Measurements from ENCODE around the gene TDRD7. TPM values are rescaled to one million over a fixed set of nuclear protein-coding genes. Genes with fewer than 3 reads are reported as not detected.

TDRD7 gene
- polyA plus RNA-seq, 1 donor = 23.0 TPM

DNA sequence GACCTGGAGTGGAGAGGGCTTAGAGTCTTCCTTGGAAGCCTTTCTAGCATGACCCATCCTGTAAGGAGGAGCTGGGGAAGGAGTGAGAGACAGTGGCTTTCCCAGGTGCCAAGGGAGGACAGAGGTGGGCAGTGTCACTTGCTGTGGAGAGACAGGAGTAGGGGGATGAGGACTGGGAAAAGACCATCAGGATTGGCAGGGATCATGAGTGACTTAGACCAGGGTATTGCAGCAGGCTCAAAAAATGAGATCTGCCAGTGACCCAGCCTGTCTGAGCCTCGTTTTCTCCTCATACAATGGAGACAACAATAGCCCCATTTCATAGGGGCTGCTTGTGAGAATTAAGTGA, 91.9 kb downstream of the TDRD7 start:
- Histone ChIP-seq H3K27ac (ENCODE audit: low read length) (no peak overlapping the region), H3K4me3 (ENCODE audit: low read length) (no peak overlapping the region), H3K27me3 (ENCODE audit: control insufficient read depth, insufficient read depth, low read length) (peaks cover 66% of the 10 kb centered on the region), H3K9me3 (ENCODE audit: control insufficient read depth, low read depth, low read length) (peaks cover 4% of the 10 kb centered on the region), H3K4me1 (ENCODE audit: control insufficient read depth, insufficient read depth, low read length) (peaks cover 12% of the 10 kb centered on the region), H3K36me3 (ENCODE audit: control insufficient read depth, insufficient read depth, low read length) (no peaks in the 10 kb centered on the region)
- WGBS (ENCODE audit: insufficient coverage, low lambda C conversion rate) = no CpG with 5 or more reads among the region's 1 CpG
- no peak for DNase-seq

DNA sequence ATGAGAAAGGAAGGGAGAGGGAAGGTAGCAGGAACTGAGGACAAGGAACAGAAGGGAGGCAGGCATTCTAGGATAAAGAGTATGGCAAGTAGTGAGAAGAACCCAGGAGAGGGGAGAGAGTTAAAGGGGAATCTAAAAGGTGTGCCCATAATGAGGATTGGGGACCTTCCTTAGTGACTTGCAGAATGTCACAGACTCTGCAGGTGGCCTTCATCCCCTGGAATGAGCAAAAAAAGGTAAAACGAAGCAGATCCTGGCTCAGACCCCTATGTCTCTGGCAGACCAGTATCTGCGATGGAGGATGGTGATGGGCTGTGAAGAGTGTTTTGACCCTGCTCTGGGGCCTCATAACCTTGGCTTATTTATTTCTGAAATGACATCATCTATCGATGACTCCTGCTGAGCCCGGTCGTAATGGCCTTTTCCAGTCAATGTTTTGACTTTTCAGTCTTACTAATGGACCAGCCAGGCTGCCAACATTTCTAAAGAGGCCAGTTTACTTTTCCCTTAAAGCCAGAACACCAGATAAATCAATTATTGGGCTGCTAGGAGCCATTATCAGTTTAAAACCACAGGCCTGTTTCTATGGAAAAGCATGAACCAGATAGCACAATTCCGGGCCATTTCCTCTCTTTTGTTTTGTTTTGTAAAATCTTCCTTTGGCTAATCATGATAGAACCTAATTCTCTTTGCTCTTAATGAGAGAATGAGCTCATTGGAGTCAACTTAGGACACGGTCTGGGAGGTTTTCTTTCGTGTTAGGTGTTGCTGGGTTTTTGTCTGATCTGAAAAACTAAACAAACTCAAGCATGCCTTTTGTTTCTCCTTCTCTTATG, 92.7 kb downstream of the TDRD7 start:
- DNase-seq = no peak
- no peak overlapping the region for H3K27ac ChIP-seq (ENCODE audit: low read length)
- H3K9me3 ChIP-seq (ENCODE audit: control insufficient read depth, low read depth, low read length) = peaks cover 4% of the 10 kb centered on the region
- H3K4me1 ChIP-seq (ENCODE audit: control insufficient read depth, insufficient read depth, low read length) = peaks cover 12% of the 10 kb centered on the region
- H3K36me3 ChIP-seq (ENCODE audit: control insufficient read depth, insufficient read depth, low read length) = no peaks in the 10 kb centered on the region
- no peak overlapping the region for H3K4me3 ChIP-seq (ENCODE audit: low read length)
- 70% methylated on average over 2 of the region's 8 CpGs for WGBS (ENCODE audit: insufficient coverage, low lambda C conversion rate)
- H3K27me3 ChIP-seq (ENCODE audit: control insufficient read depth, insufficient read depth, low read length) = peaks cover 60% of the 10 kb centered on the region

DNA sequence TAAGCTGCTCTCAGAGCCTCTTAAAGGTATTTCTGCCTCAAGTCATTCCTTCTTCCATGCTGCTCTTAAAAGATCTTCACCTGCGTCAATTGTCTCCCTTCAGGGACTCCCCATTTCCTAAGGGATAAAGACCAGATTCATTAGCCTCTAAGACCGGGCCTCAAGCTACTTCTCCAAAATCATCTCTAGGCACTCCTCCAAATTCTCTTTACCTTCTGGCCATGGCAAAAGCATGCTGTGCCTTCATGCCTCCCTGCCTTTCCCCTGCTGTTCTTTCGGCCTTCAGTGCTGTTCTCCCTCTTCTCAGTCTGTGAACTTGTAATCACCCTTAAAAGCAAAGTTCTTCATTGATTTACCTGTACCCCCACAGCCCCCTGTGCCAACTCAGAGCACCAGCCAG, 93.9 kb downstream of the TDRD7 start:
- no peak overlapping the region for H3K27ac ChIP-seq (ENCODE audit: low read length)
- H3K9me3 ChIP-seq (ENCODE audit: control insufficient read depth, low read depth, low read length) = peaks cover 4% of the 10 kb centered on the region
- peaks cover 12% of the 10 kb centered on the region for H3K4me1 ChIP-seq (ENCODE audit: control insufficient read depth, insufficient read depth, low read length)
- no peaks in the 10 kb centered on the region for H3K36me3 ChIP-seq (ENCODE audit: control insufficient read depth, insufficient read depth, low read length)
- H3K4me3 ChIP-seq (ENCODE audit: low read length) = no peak overlapping the region
- peaks cover 51% of the 10 kb centered on the region for H3K27me3 ChIP-seq (ENCODE audit: control insufficient read depth, insufficient read depth, low read length)
- DNase-seq = no peak
- WGBS (ENCODE audit: insufficient coverage, low lambda C conversion rate) = 100% methylated on average over 1 of the region's 3 CpGs

DNA sequence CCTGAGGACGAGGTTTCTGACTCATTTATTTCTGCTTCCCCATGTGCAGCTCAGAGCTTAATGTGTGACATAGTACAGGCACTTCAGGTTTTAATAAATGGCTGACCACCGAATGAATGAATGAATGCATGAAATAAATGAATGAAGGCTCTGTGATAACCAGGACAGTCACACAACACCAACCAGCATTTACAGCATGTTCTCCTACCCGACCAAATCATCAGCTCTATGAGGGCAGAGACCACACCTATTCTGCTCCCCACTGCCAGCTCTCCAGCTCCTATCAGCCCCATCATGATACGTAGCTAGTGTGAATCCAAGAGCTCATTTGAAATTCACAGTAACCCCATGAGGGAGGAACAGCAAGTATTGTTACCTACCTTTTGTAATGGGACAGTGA, 94.4 kb downstream of the TDRD7 start:
- no peak for DNase-seq
- WGBS (ENCODE audit: insufficient coverage, low lambda C conversion rate) = 100% methylated on average over 1 of the region's 4 CpGs
- peaks cover 12% of the 10 kb centered on the region for H3K4me1 ChIP-seq (ENCODE audit: control insufficient read depth, insufficient read depth, low read length)
- H3K27me3 ChIP-seq (ENCODE audit: control insufficient read depth, insufficient read depth, low read length) = peaks cover 47% of the 10 kb centered on the region
- H3K27ac ChIP-seq (ENCODE audit: low read length) = no peak overlapping the region
- H3K36me3 ChIP-seq (ENCODE audit: control insufficient read depth, insufficient read depth, low read length) = no peaks in the 10 kb centered on the region
- H3K4me3 ChIP-seq (ENCODE audit: low read length) = no peak overlapping the region
- H3K9me3 ChIP-seq (ENCODE audit: control insufficient read depth, low read depth, low read length) = peaks cover 4% of the 10 kb centered on the region

DNA sequence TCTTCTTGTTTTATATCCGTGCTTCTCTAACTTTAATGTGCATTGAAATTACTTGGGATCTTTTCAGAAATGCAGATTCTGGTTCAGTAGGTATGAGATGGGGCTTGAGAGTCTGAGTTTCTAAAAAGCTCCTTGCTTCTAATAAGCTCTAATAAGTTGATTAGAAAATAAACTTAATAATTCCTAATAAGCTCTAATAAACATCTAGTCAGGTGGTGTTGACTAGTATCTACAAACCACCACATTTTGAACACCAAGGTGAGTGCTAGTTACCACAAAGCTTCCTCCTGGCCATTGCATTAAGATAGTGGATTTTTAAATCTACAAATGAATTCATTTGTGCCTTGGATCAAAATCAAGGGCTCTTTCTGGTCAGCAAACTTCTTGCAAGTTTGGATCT, 94.9 kb downstream of the TDRD7 start:
- Histone ChIP-seq H3K36me3 (ENCODE audit: control insufficient read depth, insufficient read depth, low read length) (no peaks in the 10 kb centered on the region), H3K4me1 (ENCODE audit: control insufficient read depth, insufficient read depth, low read length) (peaks cover 12% of the 10 kb centered on the region)

GRCh38 chr9:97507428-97507984, 95.6 kb downstream of the TDRD7 start:
- no peak overlapping the region for H3K4me3 ChIP-seq (ENCODE audit: low read length)
- WGBS (ENCODE audit: insufficient coverage, low lambda C conversion rate) = no CpG with 5 or more reads among the region's 5 CpGs
- no peak for DNase-seq
- no peak overlapping the region for H3K27ac ChIP-seq (ENCODE audit: low read length)
- peaks cover 40% of the 10 kb centered on the region for H3K27me3 ChIP-seq (ENCODE audit: control insufficient read depth, insufficient read depth, low read length)
- no peaks in the 10 kb centered on the region for H3K36me3 ChIP-seq (ENCODE audit: control insufficient read depth, insufficient read depth, low read length)
- H3K9me3 ChIP-seq (ENCODE audit: control insufficient read depth, low read depth, low read length) = peaks cover 1% of the 10 kb centered on the region
- H3K4me1 ChIP-seq (ENCODE audit: control insufficient read depth, insufficient read depth, low read length) = peaks cover 9% of the 10 kb centered on the region

More for the DNA sequence above, 94.9 kb downstream of the TDRD7 start:
- Histone ChIP-seq H3K4me3 (ENCODE audit: low read length) (no peak overlapping the region), H3K27me3 (ENCODE audit: control insufficient read depth, insufficient read depth, low read length) (peaks cover 47% of the 10 kb centered on the region), H3K9me3 (ENCODE audit: control insufficient read depth, low read depth, low read length) (peaks cover 4% of the 10 kb centered on the region), H3K27ac (ENCODE audit: low read length) (no peak overlapping the region)
- WGBS (ENCODE audit: insufficient coverage, low lambda C conversion rate) = no CpG with 5 or more reads among the region's 1 CpG
- DNase-seq = no peak

DNA sequence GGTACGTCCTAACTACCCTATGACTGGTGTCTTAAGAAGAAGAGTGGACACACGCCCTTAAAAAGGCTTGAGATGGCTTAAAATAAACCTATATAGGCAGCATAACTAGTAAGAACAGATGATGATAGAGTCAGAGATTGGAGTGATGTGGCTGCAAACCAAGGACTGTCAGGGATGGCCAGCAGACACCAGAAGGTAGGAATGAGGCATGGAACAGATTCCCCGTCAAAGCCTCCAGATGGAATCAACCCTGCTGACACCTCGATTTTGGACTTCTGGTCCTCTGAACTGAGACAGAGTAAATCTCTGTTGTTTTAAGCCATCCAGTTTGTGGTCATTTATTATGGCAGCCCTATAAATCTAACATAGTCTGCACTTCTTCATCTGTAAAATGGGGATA, 97.0 kb downstream of the TDRD7 start:
- H3K9me3 ChIP-seq (ENCODE audit: control insufficient read depth, low read depth, low read length) = no peaks in the 10 kb centered on the region
- H3K4me1 ChIP-seq (ENCODE audit: control insufficient read depth, insufficient read depth, low read length) = no peaks in the 10 kb centered on the region
- H3K4me3 ChIP-seq (ENCODE audit: low read length) = no peak overlapping the region
- peaks cover 27% of the 10 kb centered on the region for H3K27me3 ChIP-seq (ENCODE audit: control insufficient read depth, insufficient read depth, low read length)
- H3K36me3 ChIP-seq (ENCODE audit: control insufficient read depth, insufficient read depth, low read length) = no peaks in the 10 kb centered on the region
- WGBS (ENCODE audit: insufficient coverage, low lambda C conversion rate) = no CpG with 5 or more reads among the region's 4 CpGs
- no peak for DNase-seq
- H3K27ac ChIP-seq (ENCODE audit: low read length) = no peak overlapping the region

GRCh38 chr9:97510797-97511654, 99.1 kb downstream of the TDRD7 start:
- no peak overlapping the region for H3K27ac ChIP-seq (ENCODE audit: low read length)
- no peak overlapping the region for H3K4me3 ChIP-seq (ENCODE audit: low read length)
- no peaks in the 10 kb centered on the region for H3K36me3 ChIP-seq (ENCODE audit: control insufficient read depth, insufficient read depth, low read length)
- DNase-seq = no peak
- H3K27me3 ChIP-seq (ENCODE audit: control insufficient read depth, insufficient read depth, low read length) = peaks cover 9% of the 10 kb centered on the region
- 90% methylated on average over 2 of the region's 10 CpGs for WGBS (ENCODE audit: insufficient coverage, low lambda C conversion rate)
- no peaks in the 10 kb centered on the region for H3K9me3 ChIP-seq (ENCODE audit: control insufficient read depth, low read depth, low read length)
- no peaks in the 10 kb centered on the region for H3K4me1 ChIP-seq (ENCODE audit: control insufficient read depth, insufficient read depth, low read length)

- H3K27me3 ChIP-seq (ENCODE audit: control insufficient read depth, insufficient read depth, low read length) = peaks cover 9% of the 10 kb centered on the region
- no peak overlapping the region for H3K27ac ChIP-seq (ENCODE audit: low read length)
- H3K9me3 ChIP-seq (ENCODE audit: control insufficient read depth, low read depth, low read length) = no peaks in the 10 kb centered on the region
- no CpG with 5 or more reads among the region's 6 CpGs for WGBS (ENCODE audit: insufficient coverage, low lambda C conversion rate)
- H3K36me3 ChIP-seq (ENCODE audit: control insufficient read depth, insufficient read depth, low read length) = no peaks in the 10 kb centered on the region
- H3K4me3 ChIP-seq (ENCODE audit: low read length) = no peak overlapping the region
- DNase-seq = no peak
- no peaks in the 10 kb centered on the region for H3K4me1 ChIP-seq (ENCODE audit: control insufficient read depth, insufficient read depth, low read length)
These were observed 99.9 kb downstream of the TDRD7 start for GRCh38 chr9:97511655-97512427.

Data from large intestine (tissue), 3 donors.